ENCODE data around the gene TNFRSF8. TPM values are rescaled to one million over a fixed set of nuclear protein-coding genes. Genes with fewer than 3 reads are reported as not detected.

TNFRSF8 gene
- total and polyA plus RNA-seq, 2 donors (not counting 1 experiment from before 2014, with no cell fraction given), result 0.05 TPM; not detected in 1

DNA sequence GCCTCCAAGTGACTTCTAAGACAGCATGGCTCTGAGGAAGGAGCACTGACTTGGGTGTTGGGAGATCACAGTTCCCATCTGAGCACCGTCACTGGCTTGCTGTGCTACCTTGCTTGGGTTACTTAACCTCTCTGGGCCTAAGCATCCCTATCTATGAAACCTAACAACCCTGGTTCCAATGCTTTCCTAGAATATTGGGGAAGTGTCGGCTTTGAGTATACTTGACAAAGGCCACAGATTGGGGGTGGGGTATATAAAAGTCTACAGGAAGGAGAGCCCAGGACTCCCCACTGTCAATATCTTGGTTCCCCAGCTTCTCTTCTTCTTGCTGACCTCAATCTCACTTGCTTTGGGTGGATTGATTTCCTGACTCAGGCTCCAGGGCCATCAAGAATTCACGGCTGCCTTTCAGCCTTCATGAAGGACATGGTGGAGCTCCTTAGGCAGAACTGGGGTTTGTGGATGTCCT, 110.0 kb downstream of the TNFRSF8 start:
- H3K27ac ChIP-seq (ENCODE audit: insufficient read depth, low read length), result no peak overlapping the region
- no peak overlapping the region for H2AFZ ChIP-seq (ENCODE audit: low read length)
- no peak overlapping the region for H3K4me3 ChIP-seq (replicated peaks in 1 of 4; ENCODE audit: control extremely low read depth in 1 of 4, insufficient read depth in 1 of 4, low read depth in 3 of 4, low read length in 4 of 4)
- peaks cover 2% of the 10 kb centered on the region for H3K36me3 ChIP-seq (ENCODE audit: control insufficient read depth, insufficient read depth, low read length)
- H3K4me1 ChIP-seq (ENCODE audit: control insufficient read depth, extremely low read depth, insufficient read depth, low read length), result peaks cover 28% of the 10 kb centered on the region
- H3K79me2 ChIP-seq (ENCODE audit: control insufficient read depth, insufficient read depth, low read length), result peaks cover 68% of the 10 kb centered on the region
- no peaks in the 10 kb centered on the region for H4K20me1 ChIP-seq (ENCODE audit: control insufficient read depth, extremely low read depth, insufficient read depth, low read length)
- H3K9me3 ChIP-seq (ENCODE audit: control insufficient read depth, insufficient read depth, low read depth, low read length), result no peaks in the 10 kb centered on the region
- TF ChIP-seq, protein P1, sequence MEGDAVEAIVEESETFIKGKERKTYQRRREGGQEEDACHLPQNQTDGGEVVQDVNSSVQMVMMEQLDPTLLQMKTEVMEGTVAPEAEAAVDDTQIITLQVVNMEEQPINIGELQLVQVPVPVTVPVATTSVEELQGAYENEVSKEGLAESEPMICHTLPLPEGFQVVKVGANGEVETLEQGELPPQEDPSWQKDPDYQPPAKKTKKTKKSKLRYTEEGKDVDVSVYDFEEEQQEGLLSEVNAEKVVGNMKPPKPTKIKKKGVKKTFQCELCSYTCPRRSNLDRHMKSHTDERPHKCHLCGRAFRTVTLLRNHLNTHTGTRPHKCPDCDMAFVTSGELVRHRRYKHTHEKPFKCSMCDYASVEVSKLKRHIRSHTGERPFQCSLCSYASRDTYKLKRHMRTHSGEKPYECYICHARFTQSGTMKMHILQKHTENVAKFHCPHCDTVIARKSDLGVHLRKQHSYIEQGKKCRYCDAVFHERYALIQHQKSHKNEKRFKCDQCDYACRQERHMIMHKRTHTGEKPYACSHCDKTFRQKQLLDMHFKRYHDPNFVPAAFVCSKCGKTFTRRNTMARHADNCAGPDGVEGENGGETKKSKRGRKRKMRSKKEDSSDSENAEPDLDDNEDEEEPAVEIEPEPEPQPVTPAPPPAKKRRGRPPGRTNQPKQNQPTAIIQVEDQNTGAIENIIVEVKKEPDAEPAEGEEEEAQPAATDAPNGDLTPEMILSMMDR (conservative IDR thresholded peaks at IDR 0.05 in 1 of 2, IDR thresholded peaks at IDR 0.05 in 1 of 2; ENCODE audit: low read depth in 1 of 2, low read length in 2 of 2), result no peak
- no peak for TF ChIP-seq EZH2 (IDR thresholded peaks at IDR 0.05; ENCODE audit: low read length, missing control alignments)
- H3K27me3 ChIP-seq (ENCODE audit: control insufficient read depth, insufficient read depth, low read length), result no peaks in the 10 kb centered on the region
- no peak overlapping the region for H3K9ac ChIP-seq (ENCODE audit: insufficient read depth, low read length)
- H3K4me2 ChIP-seq (ENCODE audit: extremely low read depth, insufficient read depth, low read length), result no peak overlapping the region
- DNase-seq (ENCODE audit: low read depth in 2 of 2), result no peak

DNA sequence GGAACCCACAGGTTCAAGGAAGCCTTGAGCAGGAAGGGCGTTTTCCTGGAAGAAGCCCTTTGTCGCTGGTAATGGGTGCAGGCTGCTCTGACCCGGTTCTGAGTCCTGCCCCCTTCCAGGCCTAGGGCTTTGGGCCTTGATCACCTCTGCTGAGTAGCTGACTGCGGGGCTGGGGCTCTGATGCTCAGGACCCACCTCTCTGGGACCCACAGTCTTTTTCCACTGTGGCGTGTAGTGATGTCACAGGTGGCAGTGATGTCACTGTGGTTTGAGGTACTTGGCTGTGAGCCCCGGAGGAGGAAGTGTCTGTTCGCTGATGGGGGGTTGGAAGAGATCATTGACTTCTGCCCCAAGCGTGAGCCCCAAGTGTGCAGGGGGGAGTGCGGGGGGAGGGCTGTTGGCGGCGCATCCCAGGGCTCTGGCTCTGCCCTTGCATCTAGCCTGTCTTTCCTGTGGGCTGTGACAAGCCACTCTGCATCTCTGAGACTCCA, 110.6 kb downstream of the TNFRSF8 start:
- Histone ChIP-seq H3K4me2 (ENCODE audit: extremely low read depth, insufficient read depth, low read length) (no peak overlapping the region), H3K27ac (ENCODE audit: insufficient read depth, low read length) (no peak overlapping the region), H3K4me1 (ENCODE audit: control insufficient read depth, extremely low read depth, insufficient read depth, low read length) (peaks cover 33% of the 10 kb centered on the region), H3K9ac (ENCODE audit: insufficient read depth, low read length) (no peak overlapping the region), H3K36me3 (ENCODE audit: control insufficient read depth, insufficient read depth, low read length) (peaks cover 2% of the 10 kb centered on the region), H3K27me3 (ENCODE audit: control insufficient read depth, insufficient read depth, low read length) (no peaks in the 10 kb centered on the region), H3K9me3 (ENCODE audit: control insufficient read depth, insufficient read depth, low read depth, low read length) (no peaks in the 10 kb centered on the region), H2AFZ (ENCODE audit: low read length) (no peak overlapping the region), H4K20me1 (ENCODE audit: control insufficient read depth, extremely low read depth, insufficient read depth, low read length) (no peaks in the 10 kb centered on the region), H3K4me3 (replicated peaks in 1 of 4; ENCODE audit: control extremely low read depth in 1 of 4, insufficient read depth in 1 of 4, low read depth in 3 of 4, low read length in 4 of 4) (no peak overlapping the region), H3K79me2 (ENCODE audit: control insufficient read depth, insufficient read depth, low read length) (peaks cover 66% of the 10 kb centered on the region)
- DNase-seq (ENCODE audit: low read depth in 2 of 2), result no peak
- no peak for TF ChIP-seq EZH2 (IDR thresholded peaks at IDR 0.05; ENCODE audit: low read length, missing control alignments)
- TF ChIP-seq, protein P1 (conservative IDR thresholded peaks at IDR 0.05 in 1 of 2, IDR thresholded peaks at IDR 0.05 in 1 of 2; ENCODE audit: low read depth in 1 of 2, low read length in 2 of 2), result no peak

DNA sequence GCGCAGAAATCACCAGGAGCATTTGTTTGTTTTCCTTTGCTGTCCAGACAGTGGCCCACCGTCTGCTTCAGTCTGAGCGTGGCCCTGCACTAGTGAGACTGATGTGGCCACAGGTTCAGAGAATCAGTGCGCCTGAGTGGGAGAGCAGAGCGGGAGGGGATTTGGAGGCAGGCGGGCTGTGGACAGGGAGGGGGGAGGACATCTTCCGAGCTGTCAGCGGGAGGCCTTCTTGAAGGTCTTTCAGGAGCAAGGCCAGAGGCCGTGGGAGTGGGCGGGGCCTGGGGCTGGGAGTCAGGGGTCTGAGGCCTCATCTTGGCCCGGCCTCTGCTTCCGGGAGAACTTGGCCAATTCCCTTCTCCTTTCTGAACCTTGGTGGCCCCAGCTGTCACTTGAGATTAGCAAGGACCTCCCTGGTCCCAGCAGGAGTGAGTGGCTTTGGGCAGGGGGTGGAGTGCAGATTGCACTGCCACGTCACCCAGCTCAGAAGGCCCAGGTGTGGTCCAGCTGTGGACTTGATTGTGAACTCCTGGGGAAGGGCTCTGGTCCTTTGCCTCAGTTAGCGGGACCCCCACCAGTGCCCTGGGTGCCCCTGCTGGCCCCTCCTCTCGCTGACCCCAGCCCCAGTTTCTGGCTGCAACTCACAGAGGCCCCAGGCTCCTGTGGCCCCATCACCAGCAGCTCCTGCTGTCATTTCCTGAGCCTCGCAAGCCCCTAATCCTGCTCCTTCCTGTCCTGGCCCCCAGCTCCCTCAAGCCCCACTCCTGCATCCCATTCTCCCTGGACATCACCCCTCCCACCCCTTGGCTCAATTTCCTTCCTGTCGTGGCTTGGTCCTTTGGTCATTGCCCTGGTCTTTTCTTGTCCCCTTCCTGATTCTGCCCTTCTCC, 112.1 kb downstream of the TNFRSF8 start:
- no peak for TF ChIP-seq EZH2 (IDR thresholded peaks at IDR 0.05; ENCODE audit: low read length, missing control alignments)
- TF ChIP-seq, protein P1 (conservative IDR thresholded peaks at IDR 0.05 in 1 of 2, IDR thresholded peaks at IDR 0.05 in 1 of 2; ENCODE audit: low read depth in 1 of 2, low read length in 2 of 2), result no peak
- Histone ChIP-seq H3K9me3 (ENCODE audit: control insufficient read depth, insufficient read depth, low read depth, low read length) (no peaks in the 10 kb centered on the region), H2AFZ (ENCODE audit: low read length) (no peak overlapping the region), H3K4me1 (ENCODE audit: control insufficient read depth, extremely low read depth, insufficient read depth, low read length) (peaks cover 41% of the 10 kb centered on the region), H3K9ac (ENCODE audit: insufficient read depth, low read length) (peak overlapping the region; percentile 21), H3K36me3 (ENCODE audit: control insufficient read depth, insufficient read depth, low read length) (peaks cover 1% of the 10 kb centered on the region), H3K79me2 (ENCODE audit: control insufficient read depth, insufficient read depth, low read length) (peaks cover 56% of the 10 kb centered on the region), H4K20me1 (ENCODE audit: control insufficient read depth, extremely low read depth, insufficient read depth, low read length) (no peaks in the 10 kb centered on the region), H3K27ac (ENCODE audit: insufficient read depth, low read length) (peak overlapping the region; percentile 19), H3K4me2 (ENCODE audit: extremely low read depth, insufficient read depth, low read length) (no peak overlapping the region), H3K27me3 (ENCODE audit: control insufficient read depth, insufficient read depth, low read length) (no peaks in the 10 kb centered on the region), H3K4me3 (replicated peaks in 1 of 4; ENCODE audit: control extremely low read depth in 1 of 4, insufficient read depth in 1 of 4, low read depth in 3 of 4, low read length in 4 of 4) (no peak overlapping the region)
- no peak for DNase-seq (ENCODE audit: low read depth in 2 of 2)
